ENCODE data around the gene TMEM170B.

DNA sequence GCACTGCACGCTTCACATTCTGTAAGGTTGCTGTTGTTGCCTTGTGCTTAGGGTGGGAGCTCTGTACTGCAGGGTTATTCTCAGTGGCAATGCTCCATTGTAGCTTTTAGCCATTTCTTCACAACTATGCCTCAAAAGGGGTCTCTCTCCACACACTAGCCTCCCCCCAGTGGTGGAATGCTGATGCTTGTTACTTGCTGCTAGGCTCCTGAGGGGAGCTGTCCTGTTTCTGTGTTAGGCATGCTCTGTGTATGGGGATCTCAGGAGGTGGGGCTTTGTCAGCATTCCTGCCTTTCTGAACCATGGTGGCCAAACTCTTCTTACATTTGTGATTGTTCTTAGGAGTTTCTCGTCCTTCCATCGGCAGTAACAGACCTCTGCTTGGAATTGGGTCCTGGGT lies 18.8 kb downstream of the TMEM170B start:
- TF ChIP-seq, protein P1, sequence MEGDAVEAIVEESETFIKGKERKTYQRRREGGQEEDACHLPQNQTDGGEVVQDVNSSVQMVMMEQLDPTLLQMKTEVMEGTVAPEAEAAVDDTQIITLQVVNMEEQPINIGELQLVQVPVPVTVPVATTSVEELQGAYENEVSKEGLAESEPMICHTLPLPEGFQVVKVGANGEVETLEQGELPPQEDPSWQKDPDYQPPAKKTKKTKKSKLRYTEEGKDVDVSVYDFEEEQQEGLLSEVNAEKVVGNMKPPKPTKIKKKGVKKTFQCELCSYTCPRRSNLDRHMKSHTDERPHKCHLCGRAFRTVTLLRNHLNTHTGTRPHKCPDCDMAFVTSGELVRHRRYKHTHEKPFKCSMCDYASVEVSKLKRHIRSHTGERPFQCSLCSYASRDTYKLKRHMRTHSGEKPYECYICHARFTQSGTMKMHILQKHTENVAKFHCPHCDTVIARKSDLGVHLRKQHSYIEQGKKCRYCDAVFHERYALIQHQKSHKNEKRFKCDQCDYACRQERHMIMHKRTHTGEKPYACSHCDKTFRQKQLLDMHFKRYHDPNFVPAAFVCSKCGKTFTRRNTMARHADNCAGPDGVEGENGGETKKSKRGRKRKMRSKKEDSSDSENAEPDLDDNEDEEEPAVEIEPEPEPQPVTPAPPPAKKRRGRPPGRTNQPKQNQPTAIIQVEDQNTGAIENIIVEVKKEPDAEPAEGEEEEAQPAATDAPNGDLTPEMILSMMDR (IDR thresholded peaks at IDR 0.05), result no peak
- no peak for TF ChIP-seq POLR2A (IDR thresholded peaks at IDR 0.05)

Measured in uterus (tissue), 2 donors.